Jurkat, Clone E6-1 (cell line): ENCODE measurements around the gene PGLYRP4.
"Not testable (repeated sequence)": the region's sequence is repeated elsewhere in the genome, so short reads cannot be mapped to it uniquely, and the experiment has no call there.

ENCODE experiments used
- DNase-seq: peaks from one replicate; pipeline ENCODE4 v3.0.0-alpha.2; 2011; ENCODE audit warnings: low read depth, low spot score
- H3K4me3 ChIP-seq: 2 replicates; pipeline ENCODE4 v1.5.1; 2011; ENCODE audit warnings: mild to moderate bottlenecking, low read length, control low read depth, moderate library complexity

Gene PGLYRP4

DNA sequence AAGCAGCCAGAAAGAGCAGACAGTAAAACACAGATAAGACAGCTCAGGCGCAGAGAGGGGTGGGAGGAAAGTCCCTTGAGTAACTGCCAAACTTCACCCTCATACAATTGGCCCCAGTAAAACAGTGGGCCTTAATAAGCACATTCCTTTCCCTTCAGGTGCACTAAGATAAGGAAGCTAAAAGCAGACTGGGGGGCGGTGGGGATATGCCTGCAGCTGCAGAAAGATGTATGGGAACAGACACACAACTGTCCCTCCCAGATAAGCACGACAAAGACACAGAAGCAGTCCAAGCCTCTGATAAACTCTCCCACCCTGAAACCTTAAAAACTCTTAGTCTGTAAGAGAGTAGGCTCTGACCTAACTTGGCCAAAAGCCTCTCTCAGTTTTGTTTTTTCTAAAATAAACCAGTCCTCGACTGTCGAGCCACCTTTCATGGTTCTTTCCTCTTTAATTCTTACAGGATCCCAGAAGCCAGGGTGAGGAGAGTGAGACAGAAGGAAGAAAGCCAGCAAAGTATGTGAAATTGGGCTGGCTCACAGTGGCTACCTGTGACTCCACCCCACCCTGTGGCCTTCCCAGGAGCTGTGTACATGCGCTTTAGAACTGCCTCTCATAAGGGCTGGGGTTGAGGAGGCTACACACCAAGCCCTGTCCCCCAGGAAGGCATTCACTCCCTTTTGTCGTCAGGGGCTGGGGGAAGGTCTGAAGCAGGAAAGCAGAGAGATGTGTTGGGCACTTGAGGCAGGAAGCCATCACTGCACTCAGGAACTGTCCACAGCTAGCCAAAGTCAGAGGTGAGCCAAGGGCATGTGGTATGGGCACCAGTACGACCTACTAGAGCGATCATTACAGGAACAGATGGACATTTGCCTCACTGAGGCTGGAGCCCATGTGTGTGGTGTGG, 4.6 kb downstream of the PGLYRP4 start:
- DNase-seq: peak; percentile 64
- no peak overlapping the region for H3K4me3 ChIP-seq

DNA sequence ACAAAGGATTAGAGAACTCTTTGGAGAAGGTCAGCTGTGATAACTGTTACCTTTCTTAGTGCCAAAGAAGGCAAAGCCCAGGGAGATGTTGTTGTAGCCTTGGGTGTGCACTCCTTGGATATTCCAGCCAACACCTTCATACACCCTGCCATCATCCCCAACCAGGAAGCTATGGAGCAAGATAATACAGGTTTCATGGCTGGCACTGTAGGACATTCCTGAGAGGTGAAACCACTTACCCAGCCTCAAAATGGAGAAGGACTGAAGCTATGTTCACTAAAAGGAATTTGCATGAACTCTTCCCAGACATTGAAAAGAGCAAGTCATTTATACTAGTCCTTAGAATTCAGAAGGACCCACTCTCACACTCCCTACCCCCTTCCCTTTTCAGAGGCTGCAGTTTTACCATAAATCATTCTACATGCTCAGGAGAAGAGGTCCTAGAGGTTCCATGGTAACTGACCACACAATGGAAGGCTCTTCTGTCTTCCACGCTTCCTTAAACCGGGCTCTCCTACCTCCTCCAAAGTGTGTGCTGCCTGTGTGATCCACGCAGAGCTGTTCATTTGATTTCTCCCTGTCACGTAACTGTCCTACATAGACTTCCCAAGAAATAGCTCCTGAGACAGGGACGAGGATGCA, 5.5 kb downstream of the PGLYRP4 start:
- DNase-seq: no peak
- H3K4me3 ChIP-seq: no peak overlapping the region; the same call in 1 of the 2 replicates

DNA sequence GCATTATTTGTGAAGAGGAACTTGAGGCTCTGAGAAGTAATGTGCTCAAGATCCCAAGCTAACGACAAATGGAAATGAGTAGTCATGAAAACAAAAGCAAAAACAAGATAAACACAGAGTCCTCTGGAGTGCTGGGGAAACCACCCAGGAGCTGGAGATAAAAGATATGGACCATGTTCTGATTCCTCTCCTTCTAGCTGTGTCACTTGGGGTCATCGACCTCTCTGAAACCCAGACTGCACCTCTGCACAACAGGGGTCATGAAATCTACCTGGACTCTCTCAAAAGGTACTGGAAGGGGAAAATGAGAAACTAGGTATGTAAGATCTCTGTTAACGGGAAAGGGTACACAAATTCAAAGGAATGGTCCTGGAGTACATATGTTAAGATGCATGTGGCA, 6.5 kb downstream of the PGLYRP4 start:
- no peak for DNase-seq
- no peak overlapping the region for H3K4me3 ChIP-seq

DNA sequence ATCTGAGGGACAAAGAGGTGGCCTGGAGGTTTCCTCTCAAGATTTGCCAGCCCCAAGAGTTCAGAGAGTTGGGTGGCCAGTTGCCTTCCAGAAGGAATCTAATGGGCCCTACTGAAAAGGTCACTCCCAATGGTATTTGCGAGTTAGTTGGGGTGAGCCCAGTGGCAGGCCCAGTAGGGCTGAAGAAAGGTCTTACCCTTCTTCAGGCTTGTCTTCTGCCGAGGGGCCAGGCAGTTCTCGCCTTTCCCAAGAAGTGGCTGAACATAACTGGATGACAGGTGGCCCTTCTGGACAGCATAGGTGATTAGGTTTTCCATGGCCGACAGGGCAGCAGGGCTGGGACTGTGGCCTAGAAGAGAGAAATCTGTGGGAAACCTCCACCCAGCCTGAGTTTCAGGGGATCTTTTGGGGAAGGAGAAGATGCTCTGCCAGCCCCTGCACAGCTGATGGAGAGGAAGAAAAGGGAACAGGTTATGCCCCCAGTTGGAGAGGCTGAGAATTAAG, 7.2 kb downstream of the PGLYRP4 start:
- no peak for DNase-seq
- H3K4me3 ChIP-seq: no peak overlapping the region

DNA sequence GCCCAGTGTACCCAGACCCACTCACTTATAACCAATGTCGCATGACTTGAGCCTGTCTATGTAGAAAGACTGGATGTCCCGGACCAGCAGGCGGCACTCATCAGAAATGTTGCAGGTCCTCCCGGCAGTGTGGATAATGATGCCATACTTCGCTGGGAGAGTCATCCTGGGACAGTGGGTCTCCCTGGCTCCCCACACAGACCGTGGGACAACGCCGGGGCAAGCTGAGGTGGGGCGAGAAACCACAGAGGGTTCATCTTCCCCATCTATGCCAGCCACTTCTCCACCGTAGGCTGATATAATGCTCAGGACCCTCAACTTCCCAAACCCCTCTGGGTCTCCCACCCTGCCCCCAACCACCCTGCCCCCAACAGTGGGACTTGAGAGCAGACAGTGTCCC, 8.3 kb downstream of the PGLYRP4 start:
- no peak for DNase-seq
- H3K4me3 ChIP-seq: no peak overlapping the region

DNA sequence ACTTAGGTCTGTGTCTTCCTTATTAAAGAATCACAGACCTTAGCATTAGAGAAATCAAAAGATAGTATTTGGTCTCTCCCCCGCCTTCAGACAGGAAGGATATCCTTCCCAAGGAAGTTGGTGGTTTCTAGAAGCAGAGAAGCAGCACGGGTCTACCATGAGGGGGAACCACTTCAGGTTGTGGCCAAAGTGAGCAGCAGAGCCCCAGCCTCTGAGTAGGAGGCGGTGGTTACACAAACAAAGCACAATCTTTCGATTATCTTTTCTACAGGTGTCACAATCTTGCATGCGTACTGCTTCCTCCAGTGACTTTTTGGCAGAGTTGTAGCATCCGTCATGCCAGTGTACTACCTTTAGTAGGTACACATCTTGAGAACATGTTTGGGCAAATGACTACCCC, 8.8 kb downstream of the PGLYRP4 start:
- peak; percentile 91 for DNase-seq
- H3K4me3 ChIP-seq: no peak overlapping the region

DNA sequence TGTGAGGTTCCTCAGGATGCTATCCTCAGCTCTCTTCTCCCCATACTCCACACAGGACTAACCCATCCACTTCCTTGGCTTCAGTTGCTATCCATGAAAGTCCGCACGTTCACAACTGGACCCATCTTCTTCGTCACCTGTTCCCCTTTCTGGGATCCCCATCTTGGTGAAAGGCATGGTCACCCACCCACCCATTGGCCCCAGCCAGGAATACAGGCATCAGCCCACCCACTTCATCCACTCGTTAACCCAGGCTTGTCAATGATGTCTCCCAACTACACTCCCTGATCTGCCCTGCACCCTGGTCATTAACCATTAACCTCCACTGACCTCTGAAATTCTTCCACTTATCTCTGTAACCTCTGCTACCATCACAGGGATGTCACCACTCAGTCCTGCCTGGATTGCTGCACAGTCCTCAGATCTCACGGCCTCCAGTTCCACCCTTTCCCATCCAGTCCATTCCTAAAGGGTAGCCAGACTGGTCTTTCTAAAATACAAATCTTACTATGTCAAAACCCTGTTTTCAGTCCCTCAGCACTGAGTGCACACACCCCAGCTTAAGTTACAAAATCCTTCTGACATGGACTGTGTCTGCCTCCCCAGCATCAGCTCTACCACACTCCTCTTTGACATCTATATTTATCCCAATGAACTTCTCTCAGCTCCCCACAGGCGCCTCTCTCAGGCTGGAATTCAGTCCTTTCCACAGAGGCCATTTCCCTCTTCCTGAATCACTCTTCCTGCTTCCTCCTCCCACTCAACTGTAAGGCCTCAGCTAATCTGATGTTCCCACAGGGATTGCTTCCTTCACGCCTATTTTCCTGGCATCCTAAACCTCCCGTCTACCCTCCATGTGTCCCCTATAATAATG, 10.4 kb downstream of the PGLYRP4 start:
- no peak for DNase-seq
- no peak overlapping the region for H3K4me3 ChIP-seq

DNA sequence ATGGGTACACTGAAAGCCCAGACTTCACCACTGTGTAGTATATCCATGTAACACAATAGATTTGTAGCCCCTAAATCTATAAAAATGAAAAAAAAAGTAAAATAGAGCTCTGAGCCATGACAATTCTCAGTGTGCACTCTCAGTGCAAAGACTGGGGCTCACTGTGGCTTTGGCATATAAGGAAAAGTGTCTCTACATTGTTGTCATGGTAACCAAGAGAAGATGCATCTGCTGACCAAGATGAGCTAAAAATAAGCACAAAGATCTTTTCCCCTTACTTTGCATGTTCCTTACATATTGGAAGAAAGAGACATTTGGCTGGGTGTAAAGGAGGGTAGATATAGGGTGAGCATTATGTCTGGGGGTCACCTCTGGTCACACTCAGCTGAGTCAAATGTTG, 12.0 kb downstream of the PGLYRP4 start:
- no peak overlapping the region for H3K4me3 ChIP-seq
- no peak for DNase-seq

DNA sequence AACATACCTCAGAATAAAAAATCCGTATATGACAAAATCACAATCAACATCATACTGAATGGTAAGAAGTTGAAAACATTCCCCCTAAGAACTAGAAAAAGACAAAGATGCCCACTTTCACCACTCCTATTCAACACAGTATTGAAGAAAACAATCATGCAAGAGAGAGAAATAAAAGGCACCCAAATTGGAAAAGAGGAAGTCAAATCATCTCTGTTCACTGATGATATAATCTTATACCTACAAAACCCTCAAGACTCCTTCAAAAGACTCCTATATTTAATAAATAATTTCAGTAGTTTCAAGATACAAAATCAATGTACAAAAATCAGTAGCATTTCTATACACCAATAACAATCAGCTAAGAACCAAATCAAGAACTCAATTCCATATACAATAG, 14.7 kb downstream of the PGLYRP4 start:
- H3K4me3 ChIP-seq: no peak overlapping the region
- no peak for DNase-seq

DNA sequence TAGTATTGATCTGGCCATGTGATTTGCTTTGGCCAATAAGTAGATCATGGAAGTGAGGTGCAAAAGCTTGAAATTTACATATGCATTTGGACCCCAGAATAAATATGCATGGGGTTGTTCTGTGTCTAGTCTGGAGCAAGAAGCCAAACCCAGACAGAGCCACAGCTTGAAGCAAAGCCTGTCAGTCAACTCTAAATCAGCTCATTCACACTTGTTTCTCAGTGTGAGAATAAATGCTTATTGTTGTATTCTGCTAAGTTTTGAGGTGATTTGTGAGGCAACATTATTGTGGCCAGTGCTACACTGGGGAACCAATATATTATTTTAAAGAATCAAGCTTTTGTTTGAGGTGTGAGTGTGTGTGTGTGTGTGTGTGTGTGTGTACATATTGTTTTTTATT, 23.7 kb downstream of the PGLYRP4 start:
- no peak for DNase-seq

DNA sequence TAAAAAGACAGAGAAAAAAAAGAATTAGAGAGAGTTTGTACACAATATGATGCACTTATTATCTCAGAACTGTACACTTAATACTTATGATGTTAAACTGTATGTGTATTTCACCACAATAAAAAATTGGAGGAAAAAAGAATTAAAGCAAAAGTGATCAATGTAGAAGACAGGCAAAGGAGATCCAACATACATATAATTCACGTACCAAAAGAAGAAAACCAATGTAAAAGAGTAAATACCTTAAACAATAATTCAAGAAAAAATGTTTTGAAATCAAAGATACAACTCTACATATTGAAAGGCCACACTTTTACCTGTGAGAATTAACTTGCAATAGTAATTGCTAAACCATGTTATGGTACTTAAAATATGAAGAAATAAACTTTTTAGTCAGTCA, 26.1 kb downstream of the PGLYRP4 start:
- no peak for DNase-seq
- H3K4me3 ChIP-seq: no peak overlapping the region

More for the DNA sequence above, 23.7 kb downstream of the PGLYRP4 start:
- no peak overlapping the region for H3K4me3 ChIP-seq

DNA sequence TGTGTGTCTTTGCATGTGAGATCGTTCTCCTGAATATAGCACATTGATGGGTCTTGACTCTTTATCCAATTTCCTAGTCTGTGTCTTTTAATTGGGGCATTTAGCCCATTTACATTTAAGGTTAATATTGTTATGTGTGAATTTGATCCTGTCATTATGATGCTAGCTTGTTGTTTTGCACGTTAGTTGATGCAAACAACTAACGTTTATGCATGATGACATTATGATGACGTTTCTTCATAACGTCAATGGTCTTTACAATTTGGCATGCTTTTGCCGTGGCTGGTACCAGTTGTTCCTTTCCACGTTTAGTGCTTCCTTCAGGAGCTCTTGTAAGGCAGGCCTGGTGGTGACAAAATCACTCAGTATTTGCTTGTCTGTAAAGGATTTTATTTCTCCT, 30.5 kb downstream of the PGLYRP4 start:
- H3K4me3 ChIP-seq, DNase-seq: not testable (repeated sequence)

DNA sequence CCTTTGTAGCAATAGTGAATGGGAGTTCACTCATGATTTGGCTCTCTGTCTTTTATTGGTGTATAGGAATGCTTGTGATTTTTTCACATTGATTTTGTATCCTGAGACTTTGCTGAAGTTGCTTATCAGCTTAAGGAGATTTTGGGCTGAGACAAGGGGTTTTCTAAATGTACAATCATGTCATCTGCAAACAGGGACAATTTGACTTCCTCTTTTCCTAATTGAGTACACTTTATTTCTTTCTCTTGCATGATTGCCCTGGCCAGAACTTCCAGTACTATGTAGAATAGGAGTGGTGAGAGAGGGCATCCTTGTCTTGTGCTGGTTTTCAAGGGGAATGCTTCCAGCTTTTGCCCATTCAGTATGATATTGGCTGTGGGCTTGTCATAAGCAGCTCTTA, 32.6 kb downstream of the PGLYRP4 start:
- H3K4me3 ChIP-seq, DNase-seq: not testable (repeated sequence)

DNA sequence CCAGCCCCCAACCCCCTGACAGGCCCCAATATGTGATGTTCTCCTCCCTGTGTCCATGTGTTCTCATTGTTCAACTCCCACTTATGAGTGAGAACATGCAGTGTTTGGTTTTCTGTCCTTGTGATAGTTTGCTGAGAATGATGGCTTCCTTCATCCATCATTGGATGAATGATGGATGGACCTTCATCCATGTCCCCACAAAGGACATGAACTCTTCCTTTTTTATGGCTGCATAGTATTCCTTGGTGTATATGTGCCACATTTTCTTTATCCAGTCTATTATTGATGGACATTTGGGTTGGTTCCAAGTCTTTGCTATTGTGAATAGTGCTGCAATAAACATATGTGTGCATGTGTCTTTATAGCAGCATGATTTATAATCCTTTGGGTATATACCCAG, 34.3 kb downstream of the PGLYRP4 start:
- not testable (repeated sequence) for H3K4me3 ChIP-seq, DNase-seq

DNA sequence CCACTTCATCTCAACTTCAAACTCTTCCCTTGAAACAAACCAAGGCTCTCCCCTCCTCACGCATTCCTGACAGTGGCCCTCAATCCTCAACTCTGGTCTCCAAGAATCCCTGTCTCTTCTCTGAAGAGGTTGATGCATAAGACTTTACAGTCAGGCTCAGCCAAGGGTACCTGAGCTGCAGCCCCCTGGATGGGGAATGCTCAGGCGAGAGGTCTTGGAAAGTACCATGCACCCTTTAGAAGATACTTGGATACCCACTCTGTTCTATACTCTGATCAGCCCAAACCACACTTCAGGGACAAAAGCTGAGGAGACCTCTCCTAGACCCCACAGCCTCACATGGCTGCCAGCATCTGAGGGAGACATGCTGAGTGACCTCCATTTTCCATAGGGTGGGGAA, 35.4 kb downstream of the PGLYRP4 start:
- no peak overlapping the region for H3K4me3 ChIP-seq
- no peak for DNase-seq

DNA sequence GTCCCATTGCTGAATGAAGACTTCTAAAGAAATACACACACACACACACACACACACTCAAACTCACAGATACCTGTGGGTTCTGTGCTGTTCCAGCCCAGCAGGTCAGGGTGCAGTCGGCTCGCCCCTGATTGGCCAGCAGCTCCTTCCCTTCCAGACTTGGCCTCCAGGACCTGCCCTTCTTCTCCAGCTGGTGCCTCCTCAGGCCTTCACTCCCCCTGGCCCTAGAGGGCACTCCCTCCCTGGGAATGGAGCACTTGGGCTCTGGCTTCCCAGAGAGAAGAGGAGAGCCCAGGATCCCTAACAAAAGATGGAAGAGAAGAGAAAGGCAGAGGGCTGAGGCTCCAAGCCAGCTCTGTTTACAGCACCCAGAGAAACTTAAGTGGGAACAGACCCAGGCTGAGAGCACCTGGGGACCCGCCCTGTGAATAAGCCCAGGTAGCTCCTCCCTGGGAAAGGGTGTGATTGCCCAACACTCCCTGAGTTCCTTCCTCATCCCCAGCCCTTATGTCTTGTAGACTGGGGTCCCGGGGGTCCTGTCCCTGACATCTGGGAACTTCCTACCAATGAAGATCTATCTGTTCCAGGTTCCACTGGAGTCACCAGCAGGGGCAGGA, 36.0 kb downstream of the PGLYRP4 start, which contains the start of gene PGLYRP3:
Gene PGLYRP3, minus strand, starts transcription at position 383 of the 617 bp plus-strand sequence. CDS start 2,287 bp downstream, outside the sequence.
- H3K4me3 ChIP-seq: no peak within 1 kb of the TSS
- no peak for DNase-seq

DNA sequence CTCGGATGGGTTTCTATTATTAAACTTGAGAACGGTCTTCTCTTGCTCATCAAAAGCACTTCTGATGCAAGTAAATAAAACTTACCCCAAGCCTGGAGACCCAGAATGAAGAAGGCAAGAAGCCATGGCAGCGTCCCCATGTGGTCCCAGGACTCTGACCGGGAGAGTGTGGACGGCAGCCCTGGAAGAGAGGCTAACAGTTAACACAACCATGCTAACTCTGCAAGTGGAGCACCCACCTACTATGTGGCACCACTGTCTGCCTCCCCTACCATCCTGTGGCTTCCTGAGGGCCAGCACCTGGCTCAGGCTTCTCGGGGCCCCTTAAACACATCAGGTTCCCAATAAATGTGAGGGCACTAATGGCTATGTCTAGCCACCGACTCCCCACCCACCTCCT, 38.1 kb downstream of the PGLYRP4 start:
- DNase-seq: no peak

DNA sequence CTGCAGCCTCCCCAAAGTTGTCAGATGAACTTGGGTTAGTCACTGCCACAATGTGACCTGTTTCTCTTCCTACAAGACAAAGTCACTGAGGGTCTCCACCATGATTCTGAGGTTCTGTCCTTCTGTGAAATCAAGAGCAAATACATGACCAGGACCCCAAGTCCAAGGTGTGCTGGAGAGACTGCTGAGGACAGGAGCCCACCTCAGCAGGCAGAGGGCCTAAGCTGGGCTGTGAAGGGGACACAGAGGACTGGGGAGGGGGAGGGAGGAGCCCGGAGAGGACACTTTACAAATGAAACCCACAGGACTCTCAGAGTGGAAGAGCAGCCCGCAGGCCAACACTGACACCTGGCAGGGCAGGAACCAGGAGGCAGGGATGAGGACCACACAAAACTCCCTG, 39.2 kb downstream of the PGLYRP4 start:
- no peak overlapping the region for H3K4me3 ChIP-seq
- no peak for DNase-seq

More for the DNA sequence above, 38.1 kb downstream of the PGLYRP4 start:
- H3K4me3 ChIP-seq: no peak overlapping the region

DNA sequence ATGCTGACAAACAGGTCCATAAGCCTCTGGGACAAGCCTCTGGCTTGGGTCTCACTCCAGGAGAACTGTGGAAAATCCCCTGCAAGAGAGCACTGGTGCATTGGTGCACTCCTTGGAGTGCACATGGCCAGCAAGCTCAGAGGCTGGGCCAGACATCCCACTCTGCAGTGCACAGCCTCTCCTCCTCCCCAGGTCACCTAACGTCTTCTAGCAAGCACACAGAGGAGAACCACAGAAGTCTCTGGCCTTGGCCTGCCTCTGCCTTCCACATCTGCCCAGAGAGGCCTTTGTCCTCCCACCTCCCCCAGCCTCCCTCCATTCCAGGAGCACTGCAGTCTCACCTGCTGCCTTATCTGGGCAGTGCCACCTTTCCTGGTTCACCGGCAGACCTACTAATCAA, 40.1 kb downstream of the PGLYRP4 start:
- H3K4me3 ChIP-seq: no peak overlapping the region
- no peak for DNase-seq
